SK-N-SH (cell line): ENCODE measurements around the gene SH3D19.

ENCODE experiments used
- CHD2 ChIP-seq: fragments of 150-350 bp; IDR thresholded peaks from 2 replicates; pipeline ENCODE4 v1.6.1; 2018; ENCODE audit warnings: low read length; ENCODE audit not compliant: partially characterized antibody
- CTCF ChIP-seq: fragments of 200-600 bp; sonication (generic); IDR thresholded peaks from 2 replicates; pipeline ENCODE4 v1.6.1; 2017; ENCODE audit warnings: antibody characterized with exemption, mild to moderate bottlenecking, moderate library complexity
- EZH2phosphoT487 ChIP-seq: fragments of 200-600 bp; sonication (generic); IDR thresholded peaks from 2 replicates; pipeline ENCODE4 v1.6.1; 2017; ENCODE audit warnings: low read depth, mixed run types, mild to moderate bottlenecking, antibody characterized with exemption, moderate library complexity, borderline replicate concordance
- FOSL2 ChIP-seq: IDR thresholded peaks from 2 replicates; pipeline ENCODE4 v1.4.0; 2012; ENCODE audit warnings: low read depth, mild to moderate bottlenecking, moderate library complexity, borderline replicate concordance
- MXI1 ChIP-seq: IDR thresholded peaks from 2 replicates; pipeline ENCODE4 v1.6.1; 2012; ENCODE audit warnings: mild to moderate bottlenecking, low read depth, low read length, improper control_type of control experiment
- POLR2AphosphoS5 ChIP-seq: IDR thresholded peaks from 2 replicates; pipeline ENCODE4 v1.6.1; 2012; ENCODE audit warnings: low read depth, low read length
- SIN3A ChIP-seq: IDR thresholded peaks from 2 replicates; pipeline ENCODE4 v1.6.1; 2012; ENCODE audit warnings: low read depth, mild to moderate bottlenecking, low read length, moderate library complexity, borderline replicate concordance
- TF ChIP-seq, protein P1 (sequence below): IDR thresholded peaks from 2 replicates; pipeline ENCODE4 v1.6.1; 2012; ENCODE audit warnings: mild to moderate bottlenecking, low read depth, low read length, moderate library complexity

DNA sequence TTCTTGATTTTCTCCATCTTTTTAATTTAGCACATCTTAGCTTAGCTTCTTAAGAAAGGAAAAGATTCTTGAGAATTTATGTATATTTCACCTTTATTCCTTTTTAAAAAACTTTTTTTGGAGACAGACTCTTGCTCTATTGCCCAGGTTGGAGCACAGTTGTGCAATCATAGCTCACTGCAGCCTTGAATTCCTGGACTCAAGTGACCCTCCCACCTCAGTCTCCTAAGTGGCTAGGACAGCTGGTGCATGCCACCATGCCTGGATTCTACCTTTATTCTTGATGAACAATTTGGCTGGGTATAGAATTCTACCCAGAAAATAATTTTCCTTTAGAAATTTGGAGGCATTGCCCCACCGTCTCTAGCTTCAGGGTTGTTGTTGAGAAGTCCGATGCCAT is 19.5 kb upstream of the SH3D19 start:
- TF ChIP-seq, protein P1, sequence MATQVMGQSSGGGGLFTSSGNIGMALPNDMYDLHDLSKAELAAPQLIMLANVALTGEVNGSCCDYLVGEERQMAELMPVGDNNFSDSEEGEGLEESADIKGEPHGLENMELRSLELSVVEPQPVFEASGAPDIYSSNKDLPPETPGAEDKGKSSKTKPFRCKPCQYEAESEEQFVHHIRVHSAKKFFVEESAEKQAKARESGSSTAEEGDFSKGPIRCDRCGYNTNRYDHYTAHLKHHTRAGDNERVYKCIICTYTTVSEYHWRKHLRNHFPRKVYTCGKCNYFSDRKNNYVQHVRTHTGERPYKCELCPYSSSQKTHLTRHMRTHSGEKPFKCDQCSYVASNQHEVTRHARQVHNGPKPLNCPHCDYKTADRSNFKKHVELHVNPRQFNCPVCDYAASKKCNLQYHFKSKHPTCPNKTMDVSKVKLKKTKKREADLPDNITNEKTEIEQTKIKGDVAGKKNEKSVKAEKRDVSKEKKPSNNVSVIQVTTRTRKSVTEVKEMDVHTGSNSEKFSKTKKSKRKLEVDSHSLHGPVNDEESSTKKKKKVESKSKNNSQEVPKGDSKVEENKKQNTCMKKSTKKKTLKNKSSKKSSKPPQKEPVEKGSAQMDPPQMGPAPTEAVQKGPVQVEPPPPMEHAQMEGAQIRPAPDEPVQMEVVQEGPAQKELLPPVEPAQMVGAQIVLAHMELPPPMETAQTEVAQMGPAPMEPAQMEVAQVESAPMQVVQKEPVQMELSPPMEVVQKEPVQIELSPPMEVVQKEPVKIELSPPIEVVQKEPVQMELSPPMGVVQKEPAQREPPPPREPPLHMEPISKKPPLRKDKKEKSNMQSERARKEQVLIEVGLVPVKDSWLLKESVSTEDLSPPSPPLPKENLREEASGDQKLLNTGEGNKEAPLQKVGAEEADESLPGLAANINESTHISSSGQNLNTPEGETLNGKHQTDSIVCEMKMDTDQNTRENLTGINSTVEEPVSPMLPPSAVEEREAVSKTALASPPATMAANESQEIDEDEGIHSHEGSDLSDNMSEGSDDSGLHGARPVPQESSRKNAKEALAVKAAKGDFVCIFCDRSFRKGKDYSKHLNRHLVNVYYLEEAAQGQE: no peak
- no peak for TF ChIP-seq CTCF
- TF ChIP-seq FOSL2: no peak
- TF ChIP-seq EZH2phosphoT487: no peak
- TF ChIP-seq SIN3A: no peak
- TF ChIP-seq CHD2: no peak
- no peak for TF ChIP-seq POLR2AphosphoS5
- TF ChIP-seq MXI1: no peak
